IMR-90 (cell line): ENCODE measurements around the gene TRAPPC5. TPM values are rescaled to one million over a fixed set of nuclear protein-coding genes. Genes with fewer than 3 reads are reported as not detected.

Experiments
- ATAC-seq: fragments of 200-7000 bp; cut with Tn5 transposase; 2 replicates; pipeline ENCODE4 v1.9.1; 2020; ENCODE audit warnings: low read depth, mild to moderate bottlenecking, moderate library complexity
- BruUV-seq: library from RNA; stranded (reverse); fragments of 400-500 nt; replicated peaks from 2 replicates; lab custom pipeline; 2021; lab: Mats Ljungman, UMichigan
- CTCF ChIA-PET: fragments of 300-600 bp; formaldehyde crosslinking; extraction: SDS; loops from one replicate; lab custom pipeline; 2021; ENCODE audit warnings: antibody characterized with exemption; lab: Yijun Ruan, JAX
- POLR2A ChIA-PET: fragments of 300-600 bp; sonication (Branson Sonifier 250); formaldehyde crosslinking; loops from one replicate; lab custom pipeline; 2022; ENCODE audit warnings: antibody characterized with exemption; ENCODE audit not compliant: unreplicated experiment; lab: Charles Lee
- DNase-seq: peaks from one replicate; pipeline ENCODE4 v3.0.0; 2013
- H2AFZ ChIP-seq: replicated peaks from 2 replicates; pipeline ENCODE3; 2013; ENCODE audit warnings: low read length, mild to moderate bottlenecking; ENCODE audit not compliant: poor library complexity
- H2AK5ac ChIP-seq: 2 replicates; pipeline ENCODE4 v1.6.1; 2013; ENCODE audit warnings: low read depth, low read length, inconsistent platforms
- H2AK9ac ChIP-seq: replicated peaks from 2 replicates; pipeline ENCODE3; 2013; ENCODE audit warnings: mild to moderate bottlenecking, low read depth, low read length, moderate library complexity; ENCODE audit not compliant: poor library complexity
- H2BK120ac ChIP-seq: 2 replicates; pipeline ENCODE4 v1.6.1; 2013; ENCODE audit warnings: low read depth, low read length, inconsistent platforms
- H2BK15ac ChIP-seq: 3 replicates; pipeline ENCODE4 v1.6.1; 2013; ENCODE audit warnings: low read depth, low read length, inconsistent platforms
- H2BK20ac ChIP-seq: 2 replicates; pipeline ENCODE4 v1.6.1; 2013; ENCODE audit warnings: low read depth, mild to moderate bottlenecking, inconsistent platforms, low read length, moderate library complexity
- H2BK5ac ChIP-seq: 2 replicates; pipeline ENCODE4 v1.6.1; 2013; ENCODE audit warnings: mild to moderate bottlenecking, low read depth, low read length, inconsistent platforms; ENCODE audit not compliant: poor library complexity, severe bottlenecking
- H3K14ac ChIP-seq: replicated peaks from 2 replicates; pipeline ENCODE4 v1.6.1; 2013; ENCODE audit warnings: low read depth, low read length, inconsistent platforms
- H3K18ac ChIP-seq: 2 replicates; pipeline ENCODE4 v1.6.1; 2013; ENCODE audit warnings: low read depth, low read length, control low read depth
- H3K23ac ChIP-seq: 2 replicates; pipeline ENCODE4 v1.6.1; 2013; ENCODE audit warnings: low read depth, low read length, inconsistent platforms
- H3K27ac ChIP-seq: 2 replicates; pipeline ENCODE4 v1.5.1; 2013; ENCODE audit warnings: mild to moderate bottlenecking, control low read depth, low read length; ENCODE audit not compliant: insufficient read depth
- H3K27me3 ChIP-seq: 2 replicates; pipeline ENCODE4 v1.6.1; 2013; ENCODE audit warnings: low read length; ENCODE audit not compliant: control insufficient read depth, insufficient read depth
- H3K36me3 ChIP-seq: 2 replicates; pipeline ENCODE4 v1.6.1; 2013; ENCODE audit warnings: low read length, mixed read lengths; ENCODE audit not compliant: control insufficient read depth, insufficient read depth
- H3K4ac ChIP-seq: 2 replicates; pipeline ENCODE4 v1.6.1; 2013; ENCODE audit warnings: low read depth, low read length, inconsistent platforms
- H3K4me1 ChIP-seq: 2 replicates; pipeline ENCODE4 v1.6.1; 2013; ENCODE audit warnings: low read length, mixed read lengths; ENCODE audit not compliant: control insufficient read depth, insufficient read depth
- H3K4me2 ChIP-seq: 2 replicates; pipeline ENCODE4 v1.6.1; 2013; ENCODE audit warnings: low read depth, mild to moderate bottlenecking, control low read depth, low read length, moderate library complexity
- H3K4me3 ChIP-seq: 2 replicates; pipeline ENCODE4 v1.5.1; 2013; ENCODE audit warnings: low read depth, mild to moderate bottlenecking, control low read depth, low read length, moderate library complexity; ENCODE audit not compliant: insufficient read depth
- H3K56ac ChIP-seq: 2 replicates; pipeline ENCODE4 v1.6.1; 2013; ENCODE audit warnings: low read length, inconsistent platforms; ENCODE audit not compliant: insufficient read depth; ENCODE audit errors: extremely low read depth
- H3K79me1 ChIP-seq, 2 experiments: 2 replicates each; pipeline ENCODE4 v1.6.1; 2013; ENCODE audit warnings: low read length in 2 of 2, inconsistent platforms in 1 of 2, low read depth in 1 of 2
- H3K9ac ChIP-seq: 2 replicates; pipeline ENCODE4 v1.6.1; 2013; ENCODE audit warnings: low read depth, low read length, control low read depth
- H3K9me1 ChIP-seq: 2 replicates; pipeline ENCODE4 v1.6.1; 2013; ENCODE audit warnings: low read length, inconsistent platforms; ENCODE audit not compliant: insufficient read depth
- H3K9me3 ChIP-seq: 2 replicates; pipeline ENCODE4 v1.6.1; 2013; ENCODE audit warnings: low read length; ENCODE audit not compliant: control insufficient read depth, insufficient read depth
- H4K20me1 ChIP-seq: 2 replicates; pipeline ENCODE4 v1.6.1; 2013; ENCODE audit warnings: low read length, inconsistent platforms; ENCODE audit not compliant: insufficient read depth
- H4K5ac ChIP-seq: 2 replicates; pipeline ENCODE4 v1.6.1; 2013; ENCODE audit warnings: mild to moderate bottlenecking, low read depth, low read length, control low read depth
- H4K8ac ChIP-seq, 2 experiments: 2 replicates each; pipeline ENCODE4 v1.6.1; 2013; ENCODE audit warnings: low read depth in 2 of 2, low read length in 2 of 2, control low read depth in 1 of 2, inconsistent platforms in 1 of 2
- H4K91ac ChIP-seq: 2 replicates; pipeline ENCODE4 v1.6.1; 2013; ENCODE audit warnings: low read depth, low read length, inconsistent platforms; ENCODE audit not compliant: insufficient read depth
- BHLHE40 ChIP-seq: fragments of 150-350 bp; IDR thresholded peaks from 2 replicates; pipeline ENCODE4 v1.6.1; 2016; ENCODE audit warnings: mild to moderate bottlenecking, low read depth, low read length
- CHD1 ChIP-seq: IDR thresholded peaks from 2 replicates; pipeline ENCODE4 v1.6.1; 2012; ENCODE audit warnings: low read depth, low read length, improper control_type of control experiment
- CTCF ChIP-seq: conservative IDR thresholded peaks from 2 replicates; pipeline ENCODE4 v1.5.1; 2012; ENCODE audit warnings: mild to moderate bottlenecking, low read depth, low read length, improper control_type of control experiment
- ELK1 ChIP-seq: fragments of 150-350 bp; IDR thresholded peaks from 2 replicates; pipeline ENCODE4 v1.6.1; 2016; ENCODE audit warnings: low read depth, mild to moderate bottlenecking, low read length, moderate library complexity, borderline replicate concordance
- MAZ ChIP-seq: IDR thresholded peaks from 2 replicates; pipeline ENCODE4 v1.6.1; 2012; ENCODE audit warnings: low read depth, mild to moderate bottlenecking, low read length, improper control_type of control experiment, moderate library complexity, borderline replicate concordance
- NFE2L2 ChIP-seq: fragments of 150-350 bp; IDR thresholded peaks from 2 replicates; pipeline ENCODE4 v1.6.1; 2016; ENCODE audit warnings: low read depth, mild to moderate bottlenecking, low read length
- RAD21 ChIP-seq: IDR thresholded peaks from 2 replicates; pipeline ENCODE4 v1.6.1; 2012; ENCODE audit warnings: low read length, improper control_type of control experiment
- SMC3 ChIP-seq: fragments of 150-350 bp; IDR thresholded peaks from 2 replicates; pipeline ENCODE4 v1.6.1; 2016; ENCODE audit warnings: low read depth, mild to moderate bottlenecking, antibody characterized with exemption, low read length, moderate library complexity
- WGBS, 2 experiments: methylation state at CpG; one replicate each; pipeline versions ENCODE4 v1.1.5 to v1.1.7; 2013; ENCODE audit warnings: missing lambda C conversion rate in 2 of 2; ENCODE audit not compliant: insufficient read length in 1 of 2; ENCODE audit errors: extremely low coverage in 2 of 2; 5-methylcytosine and 5-hydroxymethylcytosine counted together
- dilution Hi-C: fragments of 300-500 bp; cut with HindIII; formaldehyde crosslinking; loops from one replicate; pipeline ENCODE4 v1.14.3; 2018; ENCODE audit warnings: low sequenced_read_pairs; ENCODE audit not compliant: unreplicated experiment
- in situ Hi-C: fragments of 300-500 bp; cut with MboI; formaldehyde crosslinking; loops from 3 replicates; pipeline ENCODE4 v1.14.3; 2019; ENCODE audit warnings: low sequenced_read_pairs, inconsistent platforms, mixed read lengths
- intact Hi-C: fragments of 100-400 bp; cut with micrococcal nuclease; formaldehyde crosslinking; loops from 2 replicates; pipeline ENCODE4 v1.10.0; 2022
- polyA plus RNA-seq, 3 experiments: library from polyadenylated mRNA; depleted of rRNA; stranded (reverse); fragments of >200 nt; gene quantifications; 2 replicates each; pipeline ENCODE4 v1.2.3, GENCODE V29; 2012; ENCODE audit warnings: low replicate concordance in 1 of 3
- total RNA-seq: library from RNA; depleted of rRNA; stranded (reverse); fragments of >200 nt; gene quantifications from 2 replicates; pipeline ENCODE4 v1.2.3, GENCODE V29; 2012

Gene TRAPPC5
- total and polyA plus RNA-seq, 2 of the 4 experiments (the other 2 are of a cell fraction): 54.7 to 109 TPM

GRCh38 chr19:7657131-7657751 lies 23.4 kb upstream of the TRAPPC5 start:
- CTCF ChIA-PET: interaction anchor here (0.7 kb wide), 1 partner anchor 206 kb away, joined by 7 read pairs; no protein-coding TSS in a partner anchor
- dilution Hi-C loops: no loop called here
- Histone ChIP-seq H2AK9ac (no peak overlapping the region), H4K8ac (no peak overlapping the region), H2BK20ac (no peak overlapping the region), H3K9me1 (no peaks in the 10 kb centered on the region), H3K27me3 (peaks cover 10% of the 10 kb centered on the region), H2BK120ac (no peak overlapping the region), H3K4ac (no peak overlapping the region), H2BK5ac (no peak overlapping the region), H3K4me3 (no peak overlapping the region), H3K9ac (no peak overlapping the region), H3K14ac (no peak overlapping the region), H2AK5ac (no peak overlapping the region), H3K27ac (no peak overlapping the region), H3K56ac (no peak overlapping the region), H4K5ac (no peak overlapping the region), H3K9me3 (no peaks in the 10 kb centered on the region), H2AFZ (no peak overlapping the region), H3K4me1 (no peaks in the 10 kb centered on the region), H3K4me2 (no peak overlapping the region), H4K20me1 (no peaks in the 10 kb centered on the region), H3K18ac (no peak overlapping the region), H4K91ac (no peak overlapping the region), H2BK15ac (no peak overlapping the region), H3K79me1 (no peaks in the 10 kb centered on the region), H3K23ac (no peak overlapping the region), H3K36me3 (no peaks in the 10 kb centered on the region)
- TF ChIP-seq CTCF (no peak), SMC3 (no peak), RAD21 (no peak), ELK1 (no peak), CHD1 (no peak), MAZ (no peak), NFE2L2 (no peak), BHLHE40 (no peak)
- ATAC-seq: no peak; the same call in 1 of the 2 replicates
- POLR2A ChIA-PET: no interaction called here
- WGBS, 2 experiments: 60% methylated on average over 6 of the region's 14 CpGs; no CpG with 5 or more reads in 1 of the 2 experiments
- no TSS peak for BruUV-seq
- intact Hi-C loops: no loop called here
- DNase-seq: no peak
- in situ Hi-C loops: no loop called here
